ENCODE measurements around the gene LIPC.

DNA sequence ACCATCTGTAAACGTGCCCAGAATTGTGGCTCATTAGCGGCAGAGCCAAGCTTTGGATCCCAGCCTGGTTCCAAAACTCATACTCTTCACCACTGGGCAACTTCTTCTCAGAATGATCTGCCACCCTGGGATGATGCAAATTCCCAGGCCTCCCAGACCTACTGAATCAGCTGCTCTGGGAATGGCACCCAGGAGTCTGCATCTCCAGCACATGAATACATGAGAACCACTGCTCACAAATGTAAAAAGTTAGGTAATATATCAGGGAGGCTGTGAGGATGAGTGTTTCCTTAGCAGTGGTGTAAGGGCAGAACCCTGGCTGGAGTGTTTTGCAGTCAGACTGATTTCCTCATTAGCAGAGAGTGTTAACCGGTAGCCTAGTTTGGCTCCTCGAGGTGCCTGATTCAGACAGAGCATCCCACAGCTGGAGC, 94.2 kb downstream of the LIPC start:
- TF ChIP-seq, protein P1, sequence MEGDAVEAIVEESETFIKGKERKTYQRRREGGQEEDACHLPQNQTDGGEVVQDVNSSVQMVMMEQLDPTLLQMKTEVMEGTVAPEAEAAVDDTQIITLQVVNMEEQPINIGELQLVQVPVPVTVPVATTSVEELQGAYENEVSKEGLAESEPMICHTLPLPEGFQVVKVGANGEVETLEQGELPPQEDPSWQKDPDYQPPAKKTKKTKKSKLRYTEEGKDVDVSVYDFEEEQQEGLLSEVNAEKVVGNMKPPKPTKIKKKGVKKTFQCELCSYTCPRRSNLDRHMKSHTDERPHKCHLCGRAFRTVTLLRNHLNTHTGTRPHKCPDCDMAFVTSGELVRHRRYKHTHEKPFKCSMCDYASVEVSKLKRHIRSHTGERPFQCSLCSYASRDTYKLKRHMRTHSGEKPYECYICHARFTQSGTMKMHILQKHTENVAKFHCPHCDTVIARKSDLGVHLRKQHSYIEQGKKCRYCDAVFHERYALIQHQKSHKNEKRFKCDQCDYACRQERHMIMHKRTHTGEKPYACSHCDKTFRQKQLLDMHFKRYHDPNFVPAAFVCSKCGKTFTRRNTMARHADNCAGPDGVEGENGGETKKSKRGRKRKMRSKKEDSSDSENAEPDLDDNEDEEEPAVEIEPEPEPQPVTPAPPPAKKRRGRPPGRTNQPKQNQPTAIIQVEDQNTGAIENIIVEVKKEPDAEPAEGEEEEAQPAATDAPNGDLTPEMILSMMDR (IDR thresholded peaks at IDR 0.05): no peak
- no peak for TF ChIP-seq POLR2A (IDR thresholded peaks at IDR 0.05)

Measured in testis (tissue), 2 donors.